Measurements from ENCODE around the gene PISD.
A peak's percentile ranks its signal among the peaks of the same experiment; 100 is the strongest.

DNA sequence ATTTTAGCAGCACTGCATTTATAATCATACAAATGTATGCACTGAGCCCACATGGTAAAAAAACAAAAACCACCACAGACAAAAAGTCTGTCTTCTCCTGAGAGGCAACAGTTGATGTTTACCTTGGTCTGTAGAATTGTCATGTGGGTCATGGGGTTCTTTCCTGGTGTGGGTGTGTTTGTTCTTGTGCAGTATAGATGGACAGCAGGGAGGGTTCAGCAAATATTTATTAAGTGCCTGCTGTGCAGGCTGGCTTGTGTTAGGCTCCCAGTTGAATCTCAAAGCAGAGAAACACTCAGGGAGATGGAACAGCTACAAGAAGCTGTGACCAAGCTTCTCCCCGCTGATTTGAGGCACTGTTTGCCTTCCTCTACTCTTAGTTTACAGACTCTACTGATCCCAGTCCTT lies 82.2 kb downstream of the PISD start:
- TF ChIP-seq, protein P1, sequence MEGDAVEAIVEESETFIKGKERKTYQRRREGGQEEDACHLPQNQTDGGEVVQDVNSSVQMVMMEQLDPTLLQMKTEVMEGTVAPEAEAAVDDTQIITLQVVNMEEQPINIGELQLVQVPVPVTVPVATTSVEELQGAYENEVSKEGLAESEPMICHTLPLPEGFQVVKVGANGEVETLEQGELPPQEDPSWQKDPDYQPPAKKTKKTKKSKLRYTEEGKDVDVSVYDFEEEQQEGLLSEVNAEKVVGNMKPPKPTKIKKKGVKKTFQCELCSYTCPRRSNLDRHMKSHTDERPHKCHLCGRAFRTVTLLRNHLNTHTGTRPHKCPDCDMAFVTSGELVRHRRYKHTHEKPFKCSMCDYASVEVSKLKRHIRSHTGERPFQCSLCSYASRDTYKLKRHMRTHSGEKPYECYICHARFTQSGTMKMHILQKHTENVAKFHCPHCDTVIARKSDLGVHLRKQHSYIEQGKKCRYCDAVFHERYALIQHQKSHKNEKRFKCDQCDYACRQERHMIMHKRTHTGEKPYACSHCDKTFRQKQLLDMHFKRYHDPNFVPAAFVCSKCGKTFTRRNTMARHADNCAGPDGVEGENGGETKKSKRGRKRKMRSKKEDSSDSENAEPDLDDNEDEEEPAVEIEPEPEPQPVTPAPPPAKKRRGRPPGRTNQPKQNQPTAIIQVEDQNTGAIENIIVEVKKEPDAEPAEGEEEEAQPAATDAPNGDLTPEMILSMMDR (IDR thresholded peaks at IDR 0.05) = no peak
- TF ChIP-seq POLR2AphosphoS5 (IDR thresholded peaks at IDR 0.05) (peak; percentile 91), POLR2A (IDR thresholded peaks at IDR 0.05) (peak; percentile 15)
